GM12874 (cell line): ENCODE data around the gene INPP4B.

ENCODE experiments used
- CTCF ChIP-seq: IDR thresholded peaks from 2 replicates; pipeline ENCODE4 v1.5.1; 2011; ENCODE audit warnings: low read depth, mild to moderate bottlenecking, control low read depth, low read length, moderate library complexity; ENCODE audit not compliant: insufficient read depth

The INPP4B gene

GRCh38 chr4:142406917-142407501, 439.1 kb downstream of the INPP4B start:
- no peak for TF ChIP-seq CTCF

- no peak for TF ChIP-seq CTCF
These were observed 439.6 kb downstream of the INPP4B start for GRCh38 chr4:142406499-142406835.

- no peak for TF ChIP-seq CTCF
These were observed 440.2 kb downstream of the INPP4B start for GRCh38 chr4:142405695-142406498.

GRCh38 chr4:142405021-142405694, 440.9 kb downstream of the INPP4B start:
- TF ChIP-seq CTCF: no peak

GRCh38 chr4:142404191-142404611, 441.9 kb downstream of the INPP4B start:
- TF ChIP-seq CTCF: no peak

- no peak for TF ChIP-seq CTCF
These were observed 443.2 kb downstream of the INPP4B start for GRCh38 chr4:142402900-142403299.

- TF ChIP-seq CTCF: no peak
These were observed 443.9 kb downstream of the INPP4B start for GRCh38 chr4:142402156-142402555.
